ENCODE measurements around the gene ACOX2. TPM values are rescaled to one million over a fixed set of nuclear protein-coding genes. Genes with fewer than 3 reads are reported as not detected.
A peak's percentile ranks its signal among the peaks of the same experiment; 100 is the strongest.

The ACOX2 gene
- total and polyA plus RNA-seq, 2 of the 13 experiments (the other 11 are each of a cell fraction or from before 2014, with no cell fraction given) = 42.6 to 98.5 TPM

DNA sequence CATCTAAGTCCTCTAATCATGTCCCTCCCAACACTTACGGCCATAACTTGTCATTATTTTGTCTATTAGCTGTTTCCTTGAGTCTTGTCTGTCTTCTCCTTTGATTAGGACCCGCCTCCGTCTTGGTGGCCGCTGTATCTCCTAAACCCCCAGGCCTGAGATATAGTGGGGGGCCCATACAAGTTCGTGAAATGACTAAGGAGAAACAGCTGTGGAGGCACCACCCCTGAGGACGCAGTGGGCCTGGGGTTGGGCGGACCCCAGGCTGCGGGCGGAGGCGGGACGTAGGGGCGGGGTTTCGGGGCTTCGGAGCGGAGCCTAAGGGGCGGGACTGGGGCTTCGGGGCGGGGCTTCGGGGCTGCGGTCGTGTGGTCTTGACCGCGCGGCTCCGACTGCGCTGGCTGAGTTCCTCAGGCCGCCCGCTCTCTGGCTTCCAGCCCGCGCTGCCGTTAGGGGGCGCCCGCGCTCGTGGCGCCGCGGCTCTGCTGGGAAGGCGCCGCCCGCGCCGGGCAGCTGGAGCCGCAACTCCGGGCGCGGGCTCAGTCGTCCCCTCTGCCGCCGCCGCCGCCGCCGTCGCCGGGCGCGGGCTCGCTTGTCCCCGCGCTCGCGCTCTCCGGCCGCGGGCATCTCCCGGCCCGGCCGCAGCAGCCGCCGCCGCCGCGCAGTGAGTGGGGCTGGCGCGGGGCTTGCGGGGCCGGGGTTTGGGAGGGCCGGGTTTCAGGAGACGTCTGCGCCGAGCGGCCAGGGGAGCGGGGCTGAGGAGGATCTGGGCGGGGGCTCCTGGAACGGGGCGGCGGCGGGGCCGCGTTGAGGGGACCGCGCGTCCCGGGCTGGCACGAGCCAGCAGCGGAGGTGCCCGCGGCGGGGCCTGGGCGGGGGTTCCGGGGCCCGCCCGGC is 45.2 kb downstream of the ACOX2 start, which contains the start of gene KCTD6:
Gene KCTD6 (plus strand): TSS at position 591 of the 897 bp plus-strand sequence. CDS start 6,660 bp downstream, outside the sequence.
- ChIA-PET POLR2A (interaction anchor here (0.9 to 3.7 kb wide), 10 partner anchors 18 to 185 kb away, joined by 3 to 28 read pairs (median 5); partner anchors contain the start of genes ACOX2 and HTD2), CTCF (ENCODE audit: low intra/inter-chr PET ratio, low total read pairs) (interaction anchor here (1.0 to 1.7 kb wide), 3 partner anchors 28 to 41 kb away, joined by 3 to 8 read pairs (median 4); no protein-coding TSS in a partner anchor)
- DNase-seq (ENCODE audit: low spot score) (peak; percentile 81), ATAC-seq (peak; percentile 93), FAIRE-seq (no peak)
- peaks cover 3% of the 10 kb centered on the region for H4K20me1 ChIP-seq (ENCODE audit: insufficient read depth, low read length)
- intact Hi-C loops (cut with micrococcal nuclease; ENCODE audit: unreplicated experiment) (loop anchor here (1.0 to 5.0 kb wide), 5 partner anchors 27 to 159 kb away; partner anchors contain the start of genes ACOX2, PDHB and PXK), in situ Hi-C loops (cut with HindIII; ENCODE audit: extremely low pct_ligation_motif_present, low pct_unique_long_range_greater_than_20kb) (no loop called here)
- H3K27me3 ChIP-seq (ENCODE audit: control insufficient read depth in 1 of 2, insufficient read depth in 2 of 2, low read length in 2 of 2) = no peaks in the 10 kb centered on the region; a peak in 3 of 5 replicates
- BruUV-seq (replicated peaks) = no TSS peak
- no peaks in the 10 kb centered on the region for H3K36me3 ChIP-seq (replicated peaks in 1 of 2; ENCODE audit: control insufficient read depth in 1 of 2, insufficient read depth in 2 of 2, low read length in 2 of 2)
- peak within 1 kb of the TSS; percentile 96 for H3K4me2 ChIP-seq (ENCODE audit: low read depth, low read length)
- peak within 1 kb of the TSS; percentile 79 for H3K9ac ChIP-seq (ENCODE audit: insufficient read depth, low read depth, low read length)
- peaks cover 45% of the 10 kb centered on the region for H3K79me2 ChIP-seq (ENCODE audit: insufficient read depth, low read length)
- peak within 1 kb of the TSS; percentile 17 for H2AFZ ChIP-seq (ENCODE audit: low read length)
- H3K27ac ChIP-seq (ENCODE audit: extremely low read length, insufficient read depth, low read length) = peak within 1 kb of the TSS; percentile 42
- peaks cover 84% of the 10 kb centered on the region for H3K4me1 ChIP-seq (ENCODE audit: insufficient read depth, low read length)
- no peaks in the 10 kb centered on the region for H3K9me3 ChIP-seq (ENCODE audit: low read length)
- H3K4me3 ChIP-seq (replicated peaks in 1 of 3; ENCODE audit: insufficient read depth in 1 of 3, low read depth in 2 of 3, low read length in 3 of 3) = peak within 1 kb of the TSS; percentile 69 to 83 (median 78)
- 7% methylated on average over 11 of the region's 104 CpGs for WGBS (ENCODE audit: low lambda C conversion rate)
- TF ChIP-seq MTA3 (CRISPR knock-in tag; IDR thresholded peaks at IDR 0.05) = no peak
- TF ChIP-seq GFI1 (CRISPR knock-in tag; IDR thresholded peaks at IDR 0.05; ENCODE audit: borderline replicate concordance) = 0 out of 2 replicates have a peak, but pooled peaks have one; percentile 41
- TF ChIP-seq, protein P1, sequence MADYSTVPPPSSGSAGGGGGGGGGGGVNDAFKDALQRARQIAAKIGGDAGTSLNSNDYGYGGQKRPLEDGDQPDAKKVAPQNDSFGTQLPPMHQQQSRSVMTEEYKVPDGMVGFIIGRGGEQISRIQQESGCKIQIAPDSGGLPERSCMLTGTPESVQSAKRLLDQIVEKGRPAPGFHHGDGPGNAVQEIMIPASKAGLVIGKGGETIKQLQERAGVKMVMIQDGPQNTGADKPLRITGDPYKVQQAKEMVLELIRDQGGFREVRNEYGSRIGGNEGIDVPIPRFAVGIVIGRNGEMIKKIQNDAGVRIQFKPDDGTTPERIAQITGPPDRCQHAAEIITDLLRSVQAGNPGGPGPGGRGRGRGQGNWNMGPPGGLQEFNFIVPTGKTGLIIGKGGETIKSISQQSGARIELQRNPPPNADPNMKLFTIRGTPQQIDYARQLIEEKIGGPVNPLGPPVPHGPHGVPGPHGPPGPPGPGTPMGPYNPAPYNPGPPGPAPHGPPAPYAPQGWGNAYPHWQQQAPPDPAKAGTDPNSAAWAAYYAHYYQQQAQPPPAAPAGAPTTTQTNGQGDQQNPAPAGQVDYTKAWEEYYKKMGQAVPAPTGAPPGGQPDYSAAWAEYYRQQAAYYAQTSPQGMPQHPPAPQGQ (CRISPR knock-in tag; IDR thresholded peaks at IDR 0.05; ENCODE audit: borderline replicate concordance) = no peak
- no peak for TF ChIP-seq KDM1A (CRISPR knock-in tag; IDR thresholded peaks at IDR 0.05)
- no peak for TF ChIP-seq PLRG1 (conservative IDR thresholded peaks at IDR 0.05)
- TF ChIP-seq SMAD1 (CRISPR knock-in tag; IDR thresholded peaks at IDR 0.05; ENCODE audit: borderline replicate concordance, low read depth) = no peak
- TF ChIP-seq ELF3 (CRISPR knock-in tag; IDR thresholded peaks at IDR 0.05) = no peak
- no peak for TF ChIP-seq PRDM10 (CRISPR knock-in tag; IDR thresholded peaks at IDR 0.05; ENCODE audit: low read depth)
- no peak for TF ChIP-seq WIZ (CRISPR knock-in tag; IDR thresholded peaks at IDR 0.05)
- no peak for TF ChIP-seq ZNF883 (CRISPR knock-in tag; IDR thresholded peaks at IDR 0.05; ENCODE audit: not compliant biosample characterization)
- TF ChIP-seq ZSCAN21 (CRISPR knock-in tag; IDR thresholded peaks at IDR 0.05; ENCODE audit: borderline replicate concordance) = peak; percentile 60; the same call in 1 of the 2 replicates
- no peak for TF ChIP-seq ZSCAN20 (CRISPR knock-in tag; IDR thresholded peaks at IDR 0.05; ENCODE audit: borderline replicate concordance)
- 0 out of 2 replicates have a peak, but pooled peaks have one; percentile 56 for TF ChIP-seq ZNF749 (CRISPR knock-in tag; IDR thresholded peaks at IDR 0.05; ENCODE audit: borderline replicate concordance)
- TF ChIP-seq ZNF432 (CRISPR knock-in tag; IDR thresholded peaks at IDR 0.05; ENCODE audit: borderline replicate concordance) = no peak
- TF ChIP-seq, protein P2, sequence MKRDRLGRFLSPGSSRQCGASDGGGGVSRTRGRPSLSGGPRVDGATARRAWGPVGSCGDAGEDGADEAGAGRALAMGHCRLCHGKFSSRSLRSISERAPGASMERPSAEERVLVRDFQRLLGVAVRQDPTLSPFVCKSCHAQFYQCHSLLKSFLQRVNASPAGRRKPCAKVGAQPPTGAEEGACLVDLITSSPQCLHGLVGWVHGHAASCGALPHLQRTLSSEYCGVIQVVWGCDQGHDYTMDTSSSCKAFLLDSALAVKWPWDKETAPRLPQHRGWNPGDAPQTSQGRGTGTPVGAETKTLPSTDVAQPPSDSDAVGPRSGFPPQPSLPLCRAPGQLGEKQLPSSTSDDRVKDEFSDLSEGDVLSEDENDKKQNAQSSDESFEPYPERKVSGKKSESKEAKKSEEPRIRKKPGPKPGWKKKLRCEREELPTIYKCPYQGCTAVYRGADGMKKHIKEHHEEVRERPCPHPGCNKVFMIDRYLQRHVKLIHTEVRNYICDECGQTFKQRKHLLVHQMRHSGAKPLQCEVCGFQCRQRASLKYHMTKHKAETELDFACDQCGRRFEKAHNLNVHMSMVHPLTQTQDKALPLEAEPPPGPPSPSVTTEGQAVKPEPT (CRISPR knock-in tag; IDR thresholded peaks at IDR 0.05; ENCODE audit: low read depth) = no peak
